Stomach (tissue), 9 donors: ENCODE measurements around the gene MMP25. TPM values are rescaled to one million over a fixed set of nuclear protein-coding genes. Genes with fewer than 3 reads are reported as not detected.

Experiments
- DNase-seq, 2 donors: peaks; one replicate each; pipeline versions ENCODE4 v3.0.0 to v3.0.0-alpha.2; 2013 to 2019
- H3K27ac ChIP-seq, 5 donors: fragments of 200-600 bp in 4 of 5; sonication (generic) in 4 of 5; one replicate each; pipeline ENCODE4 v1.5.1; 2013 to 2019; ENCODE audit warnings: mild to moderate bottlenecking in 1 of 5, moderate library complexity in 1 of 5
- H3K27me3 ChIP-seq, 3 donors: fragments of 200-600 bp; sonication (generic); one replicate each; pipeline ENCODE4 v1.5.1; 2017 to 2019; ENCODE audit warnings: mixed run types in 1 of 3
- H3K36me3 ChIP-seq, 4 donors: fragments of 200-600 bp; sonication (generic); 1 replicate in 3 of 4; 2 replicates in 1 of 4; pipeline ENCODE4 v1.5.1; 2016 to 2019
- H3K4me1 ChIP-seq, 4 donors: fragments of 200-600 bp; sonication (generic); one replicate each; pipeline ENCODE4 v1.5.1; 2016 to 2019
- H3K4me3 ChIP-seq, 4 donors: fragments of 200-600 bp; sonication (generic) in 3 of 4; one replicate each; pipeline ENCODE4 v1.5.1; 2016 to 2019; ENCODE audit warnings: mild to moderate bottlenecking in 1 of 4
- H3K9me3 ChIP-seq, 4 donors: fragments of 200-600 bp; sonication (generic); one replicate each; pipeline ENCODE4 v1.5.1; 2016 to 2019
- EP300 ChIP-seq: sonication (generic); formaldehyde crosslinking; IDR thresholded peaks from one replicate; pipeline ENCODE4 v1.6.1; 2017; ENCODE audit warnings: antibody characterized with exemption
- POLR2A ChIP-seq, 4 donors: fragments of 450-650 bp; IDR thresholded peaks; one replicate each; pipeline ENCODE4 v1.6.1; 2016; ENCODE audit warnings: antibody characterized with exemption in 4 of 4, control low read depth in 2 of 4, mild to moderate bottlenecking in 1 of 4, moderate library complexity in 1 of 4
- POLR2AphosphoS5 ChIP-seq, 3 donors: sonication (generic); formaldehyde crosslinking; IDR thresholded peaks; one replicate each; pipeline ENCODE4 v1.6.1; 2016; ENCODE audit warnings: antibody characterized with exemption in 3 of 3
- WGBS, 5 donors: extraction: QIAGEN DNeasy Blood & Tissue Kit in 3 of 5; methylation state at CpG; one replicate each; pipeline versions ENCODE4 v1.1.5 to v1.1.7; 2013 to 2018; 5-methylcytosine and 5-hydroxymethylcytosine counted together
- intact Hi-C: fragments of 100-400 bp; cut with DNase I; formaldehyde crosslinking; loops from one replicate; pipeline ENCODE4 v1.15.1; 2023; ENCODE audit warnings: low total_unique reads
- polyA plus RNA-seq, 3 donors: library from polyadenylated mRNA; stranded (reverse); fragments of 200-250 nt; gene quantifications; one replicate each; pipeline ENCODE4 v1.2.3, GENCODE V29; 2013
- total RNA-seq, 5 donors: library from RNA; depleted of rRNA; stranded (reverse); fragments of >200 nt; gene quantifications; one replicate each; pipeline versions ENCODE4 v1.1.0 to v1.2.3, GENCODE V29; 2014 to 2016
- TF ChIP-seq, protein P1 (sequence below), 7 experiments: fragments of 450-650 bp in 4 of 7; fragments of 200-600 bp in 3 of 7; sonication (generic) in 3 of 7; IDR thresholded peaks; one replicate each; pipeline ENCODE4 v1.5.1; 2016 to 2019; ENCODE audit warnings: antibody characterized with exemption in 7 of 7, control low read depth in 2 of 7, mild to moderate bottlenecking in 1 of 7
- donor health status: healthy with polysubstance abuse.
- donor health status: Bipolar disorder and iron deficiency.
- donor health status: healthy.

MMP25 gene
- total and polyA plus RNA-seq, 8 donors: 0.48 to 2.9 (median 1.1) TPM; not detected in 3

DNA sequence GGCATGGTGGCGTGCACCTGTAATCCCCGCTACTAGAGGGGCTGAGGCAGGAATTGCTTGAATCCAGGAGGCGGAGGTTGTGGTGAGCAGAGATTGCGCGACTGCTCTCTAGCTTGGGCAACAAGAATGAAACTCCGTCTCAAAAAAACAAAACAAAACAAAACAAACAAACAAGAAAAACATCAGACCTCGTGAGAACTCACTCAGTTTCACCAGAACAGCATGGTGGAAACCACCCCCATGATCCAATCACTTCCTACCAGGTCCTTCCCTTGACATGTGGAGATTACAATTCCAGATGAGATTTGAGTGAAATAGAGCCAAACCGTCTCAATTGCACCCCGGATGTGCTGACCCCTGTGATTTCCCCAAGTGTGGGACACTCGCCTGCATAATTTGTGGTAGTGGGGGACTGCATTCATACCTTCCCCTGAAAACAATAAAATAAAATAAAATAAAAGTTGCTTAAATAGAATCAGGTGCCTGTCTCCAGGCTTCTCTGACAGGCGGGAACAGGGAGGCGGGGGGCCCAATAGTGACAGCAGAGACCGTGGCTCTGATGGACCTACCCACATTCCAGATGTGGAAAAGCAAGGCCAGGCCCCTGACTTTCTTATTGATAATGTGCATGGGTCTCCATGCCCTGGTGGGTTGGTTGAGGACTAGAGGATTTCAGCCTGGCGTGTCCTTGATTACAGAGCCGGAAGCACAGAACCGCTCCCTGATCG, 39.7 kb downstream of the MMP25 start:
- H3K4me3 ChIP-seq: peak overlapping the region; percentile 9 to 28 (median 23)
- TF ChIP-seq POLR2AphosphoS5 (IDR thresholded peaks at IDR 0.05) (no peak), EP300 (no peak), POLR2A (IDR thresholded peaks at IDR 0.05) (no peak)
- TF ChIP-seq, protein P1, sequence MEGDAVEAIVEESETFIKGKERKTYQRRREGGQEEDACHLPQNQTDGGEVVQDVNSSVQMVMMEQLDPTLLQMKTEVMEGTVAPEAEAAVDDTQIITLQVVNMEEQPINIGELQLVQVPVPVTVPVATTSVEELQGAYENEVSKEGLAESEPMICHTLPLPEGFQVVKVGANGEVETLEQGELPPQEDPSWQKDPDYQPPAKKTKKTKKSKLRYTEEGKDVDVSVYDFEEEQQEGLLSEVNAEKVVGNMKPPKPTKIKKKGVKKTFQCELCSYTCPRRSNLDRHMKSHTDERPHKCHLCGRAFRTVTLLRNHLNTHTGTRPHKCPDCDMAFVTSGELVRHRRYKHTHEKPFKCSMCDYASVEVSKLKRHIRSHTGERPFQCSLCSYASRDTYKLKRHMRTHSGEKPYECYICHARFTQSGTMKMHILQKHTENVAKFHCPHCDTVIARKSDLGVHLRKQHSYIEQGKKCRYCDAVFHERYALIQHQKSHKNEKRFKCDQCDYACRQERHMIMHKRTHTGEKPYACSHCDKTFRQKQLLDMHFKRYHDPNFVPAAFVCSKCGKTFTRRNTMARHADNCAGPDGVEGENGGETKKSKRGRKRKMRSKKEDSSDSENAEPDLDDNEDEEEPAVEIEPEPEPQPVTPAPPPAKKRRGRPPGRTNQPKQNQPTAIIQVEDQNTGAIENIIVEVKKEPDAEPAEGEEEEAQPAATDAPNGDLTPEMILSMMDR (IDR thresholded peaks at IDR 0.05): no peak
- H3K27me3 ChIP-seq: peaks cover 0 to 7% (median 0%) of the 10 kb centered on the region in 3 donors
- H3K36me3 ChIP-seq: no peaks in the 10 kb centered on the region
- H3K9me3 ChIP-seq: no peaks in the 10 kb centered on the region
- peaks cover 0 to 25% (median 7%) of the 10 kb centered on the region in 4 donors for H3K4me1 ChIP-seq
- DNase-seq: no peak
- 82 to 85% (median 83%) methylated on average over 17 of the region's 17 CpGs for WGBS, 5 donors
- H3K27ac ChIP-seq: peak overlapping the region in 3 of 5 donors; percentile 23 to 69 (median 60)
- intact Hi-C loops: no loop called here

DNA sequence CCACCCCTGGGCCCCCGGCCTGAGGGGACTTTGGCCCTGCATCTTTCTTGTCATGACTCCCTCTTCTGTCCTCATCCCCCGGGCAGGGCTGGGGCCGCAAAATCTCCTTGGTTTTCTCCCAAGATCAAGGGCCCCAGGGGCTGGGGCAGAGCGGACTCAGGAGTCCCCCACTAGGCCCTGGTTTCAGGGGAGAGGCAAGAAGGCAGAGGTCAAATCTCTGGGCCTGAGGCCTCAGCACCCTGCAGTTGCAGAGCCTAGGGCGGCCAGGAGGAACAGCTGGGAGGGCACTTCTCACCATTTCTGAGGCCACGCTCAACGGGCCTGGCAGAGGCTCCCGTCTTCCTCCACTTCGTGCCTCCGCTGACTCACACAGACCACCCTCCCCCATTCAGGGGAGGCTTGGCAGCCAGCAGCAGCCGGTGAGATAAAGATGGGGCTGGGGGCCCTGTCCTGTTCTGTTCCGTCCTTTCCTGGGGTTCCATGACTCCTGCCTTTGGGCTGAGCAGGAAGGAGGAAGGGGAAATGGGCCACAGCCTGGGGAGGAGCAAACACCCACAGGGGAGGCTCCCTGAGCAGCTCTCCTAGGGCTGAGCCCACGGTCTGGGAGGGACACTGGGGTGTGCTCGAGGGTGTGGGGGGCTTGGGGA, 40.4 kb downstream of the MMP25 start:
- intact Hi-C loops: no loop called here
- peak overlapping the region; percentile 9 to 28 (median 23) for H3K4me3 ChIP-seq
- peaks cover 0 to 12% (median 0%) of the 10 kb centered on the region in 3 donors for H3K27me3 ChIP-seq
- peaks cover 0 to 25% (median 7%) of the 10 kb centered on the region in 4 donors for H3K4me1 ChIP-seq
- no peaks in the 10 kb centered on the region for H3K36me3 ChIP-seq
- peak in 1 of 2 donors; percentile 37 for DNase-seq
- H3K27ac ChIP-seq: peak overlapping the region; percentile 3 to 69 (median 53)
- TF ChIP-seq, protein P1 (IDR thresholded peaks at IDR 0.05): no peak
- TF ChIP-seq EP300 (no peak), POLR2A (IDR thresholded peaks at IDR 0.05) (no peak), POLR2AphosphoS5 (IDR thresholded peaks at IDR 0.05) (no peak)
- 65 to 79% (median 72%) methylated on average over 13 to 14 of the region's 14 CpGs for WGBS, 5 donors
- no peaks in the 10 kb centered on the region for H3K9me3 ChIP-seq

DNA sequence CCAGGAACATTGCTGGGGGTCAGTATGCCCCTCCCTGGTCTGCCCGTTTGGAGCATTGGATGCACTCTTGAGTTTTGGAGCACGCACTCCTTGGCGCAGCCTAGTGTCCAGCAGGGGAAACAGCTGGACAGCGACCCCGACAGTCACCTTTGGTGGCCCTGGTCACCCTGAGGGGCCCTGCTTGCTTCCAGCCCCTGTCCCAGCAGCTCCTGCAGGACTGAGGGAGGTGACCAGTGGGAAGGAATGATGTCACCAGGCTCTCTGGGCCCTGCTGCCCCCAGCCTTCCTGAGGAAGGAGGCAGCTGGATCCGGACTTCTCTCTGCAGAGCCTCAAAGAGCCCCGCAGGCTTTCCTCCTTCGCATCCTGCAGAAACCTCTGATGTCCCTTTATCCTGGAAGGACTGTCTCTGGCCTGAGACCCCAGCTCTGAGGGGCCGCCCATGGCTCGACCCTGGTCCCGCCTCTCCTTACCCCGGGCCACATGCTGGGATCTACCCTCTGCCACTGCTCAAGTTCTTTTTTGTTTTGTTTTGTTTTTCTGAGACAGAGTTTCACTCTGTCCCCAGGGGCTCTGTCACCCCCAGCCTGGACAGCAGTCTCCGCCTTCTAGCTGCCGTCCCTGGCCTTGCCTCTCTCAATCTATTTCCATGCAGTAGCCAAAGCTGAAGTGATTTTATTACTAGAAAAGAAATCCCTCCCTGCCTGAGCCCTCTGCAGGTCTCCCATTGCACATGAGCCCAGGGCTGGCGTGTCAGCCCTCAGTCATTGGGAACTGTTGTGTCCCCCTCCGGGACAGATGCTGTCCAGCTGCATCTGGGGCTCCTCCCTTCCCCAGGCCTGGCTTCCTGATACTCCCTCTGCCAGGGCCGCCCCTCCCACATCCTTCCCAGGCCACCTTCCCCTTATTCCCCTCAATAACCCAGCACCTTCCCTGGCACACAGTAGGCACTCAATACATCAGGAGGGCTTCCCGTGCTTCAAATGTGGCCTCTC, 41.2 kb downstream of the MMP25 start:
- TF ChIP-seq, protein P1 (IDR thresholded peaks at IDR 0.05): peak in 1 of 7 experiments; percentile 10
- TF ChIP-seq POLR2AphosphoS5 (IDR thresholded peaks at IDR 0.05) (no peak), POLR2A (IDR thresholded peaks at IDR 0.05) (no peak), EP300 (no peak)
- DNase-seq: peak in 1 of 2 donors; percentile 73
- peaks cover 0 to 20% (median 3%) of the 10 kb centered on the region in 3 donors for H3K27me3 ChIP-seq
- peak overlapping the region; percentile 3 to 69 (median 53) for H3K27ac ChIP-seq
- no peaks in the 10 kb centered on the region for H3K36me3 ChIP-seq
- peaks cover 0 to 25% (median 7%) of the 10 kb centered on the region in 4 donors for H3K4me1 ChIP-seq
- H3K9me3 ChIP-seq: no peaks in the 10 kb centered on the region
- WGBS, 5 donors: 57 to 75% (median 67%) methylated on average over 12 to 18 of the region's 18 CpGs
- peak overlapping the region in 2 of 4 donors; percentile 18 to 28 for H3K4me3 ChIP-seq
- intact Hi-C loops: no loop called here

DNA sequence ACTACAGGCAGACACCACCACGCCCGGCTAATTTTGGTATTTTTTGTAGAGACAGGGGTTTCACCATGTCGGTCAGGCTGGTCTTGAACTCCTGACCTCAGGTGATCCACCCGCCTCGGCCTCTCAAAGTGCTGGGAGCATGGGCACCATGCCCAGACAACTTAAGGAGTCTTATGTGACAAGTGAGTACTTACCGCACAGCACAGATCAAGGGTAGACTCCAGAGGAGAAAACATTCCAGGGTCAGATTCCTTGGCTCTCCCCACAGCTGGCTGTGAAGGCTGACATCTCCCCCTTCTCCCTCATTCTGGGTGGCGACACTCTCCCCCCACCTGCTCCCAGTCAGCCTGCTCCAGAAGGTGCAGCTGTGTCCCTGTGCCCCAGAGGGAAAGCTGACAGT, 42.1 kb downstream of the MMP25 start:
- no peak overlapping the region for H3K4me3 ChIP-seq
- TF ChIP-seq EP300 (no peak), POLR2AphosphoS5 (IDR thresholded peaks at IDR 0.05) (no peak), POLR2A (IDR thresholded peaks at IDR 0.05) (no peak)
- TF ChIP-seq, protein P1 (IDR thresholded peaks at IDR 0.05): no peak
- DNase-seq: no peak
- H3K27ac ChIP-seq: no peak overlapping the region
- H3K4me1 ChIP-seq: peaks cover 0 to 25% (median 7%) of the 10 kb centered on the region in 4 donors
- no peaks in the 10 kb centered on the region for H3K36me3 ChIP-seq
- no peaks in the 10 kb centered on the region for H3K9me3 ChIP-seq
- H3K27me3 ChIP-seq: peaks cover 0 to 26% (median 8%) of the 10 kb centered on the region in 3 donors
- intact Hi-C loops: no loop called here
- 57 to 70% (median 66%) methylated on average over 7 of the region's 7 CpGs for WGBS, 5 donors
